Measurements from ENCODE around the gene TMEM114. TPM values are rescaled to one million over a fixed set of nuclear protein-coding genes. Genes with fewer than 3 reads are reported as not detected.

Gene TMEM114
- polyA plus RNA-seq, 1 donor from 2014 or later, result 0.62 TPM

- Histone ChIP-seq H3K4me3 (ENCODE audit: low read length) (no peak overlapping the region), H3K9me3 (ENCODE audit: low read length) (no peaks in the 10 kb centered on the region), H3K36me3 (ENCODE audit: insufficient read depth, low read length) (no peaks in the 10 kb centered on the region), H3K4me2 (ENCODE audit: low read length) (no peak overlapping the region), H3K9me2 (ENCODE audit: insufficient read depth, low read length) (no peaks in the 10 kb centered on the region), H4K20me1 (ENCODE audit: insufficient read depth) (no peaks in the 10 kb centered on the region), H2AFZ (ENCODE audit: low read depth, low read length) (no peak overlapping the region), H3F3A (ENCODE audit: insufficient read depth, low read length, poor library complexity, severe bottlenecking) (no peaks in the 10 kb centered on the region), H3K27ac (ENCODE audit: low read length) (no peak overlapping the region), H3K9ac (ENCODE audit: low read length) (no peak overlapping the region), H3K79me2 (replicated peaks; ENCODE audit: insufficient read depth, low read length) (no peaks in the 10 kb centered on the region), H3K27me3 (ENCODE audit: insufficient read depth, low read depth, low read length) (no peaks in the 10 kb centered on the region)
- TF ChIP-seq POLR2AphosphoS5 (IDR thresholded peaks at IDR 0.05) (no peak), EZH2 (IDR thresholded peaks at IDR 0.05; ENCODE audit: borderline replicate concordance, insufficient read depth, low read length, poor library complexity, severe bottlenecking) (no peak), EP300 (conservative IDR thresholded peaks at IDR 0.05; ENCODE audit: poor library complexity, severe bottlenecking) (no peak), REST (IDR thresholded peaks at IDR 0.05; ENCODE audit: borderline replicate concordance) (no peak), RAD21 (conservative IDR thresholded peaks at IDR 0.05) (no peak), TAF1 (IDR thresholded peaks at IDR 0.05; ENCODE audit: low read depth) (no peak), SMC3 (conservative IDR thresholded peaks at IDR 0.05; ENCODE audit: poor library complexity) (no peak)
Measured at GRCh38 chr16:8577678-8578304, 12.5 kb downstream of the TMEM114 start.

GRCh38 chr16:8576141-8577004 is 13.9 kb downstream of the TMEM114 start:
- Histone ChIP-seq H3K27me3 (ENCODE audit: insufficient read depth, low read depth, low read length) (no peaks in the 10 kb centered on the region), H3K4me2 (ENCODE audit: low read length) (no peak overlapping the region), H3K27ac (ENCODE audit: low read length) (no peak overlapping the region), H3K79me2 (replicated peaks; ENCODE audit: insufficient read depth, low read length) (no peaks in the 10 kb centered on the region), H4K20me1 (ENCODE audit: insufficient read depth) (no peaks in the 10 kb centered on the region), H3K4me3 (ENCODE audit: low read length) (no peak overlapping the region), H3K9me3 (ENCODE audit: low read length) (no peaks in the 10 kb centered on the region), H3K9me2 (ENCODE audit: insufficient read depth, low read length) (no peaks in the 10 kb centered on the region), H2AFZ (ENCODE audit: low read depth, low read length) (no peak overlapping the region), H3K9ac (ENCODE audit: low read length) (no peak overlapping the region), H3K36me3 (ENCODE audit: insufficient read depth, low read length) (no peaks in the 10 kb centered on the region), H3F3A (ENCODE audit: insufficient read depth, low read length, poor library complexity, severe bottlenecking) (no peaks in the 10 kb centered on the region)
- TF ChIP-seq EZH2 (IDR thresholded peaks at IDR 0.05; ENCODE audit: borderline replicate concordance, insufficient read depth, low read length, poor library complexity, severe bottlenecking) (no peak), POLR2AphosphoS5 (IDR thresholded peaks at IDR 0.05) (no peak), EP300 (conservative IDR thresholded peaks at IDR 0.05; ENCODE audit: poor library complexity, severe bottlenecking) (no peak)

GRCh38 chr16:8575399-8575798 is 14.9 kb downstream of the TMEM114 start:
- Histone ChIP-seq H3K9me3 (ENCODE audit: low read length) (no peaks in the 10 kb centered on the region), H3F3A (ENCODE audit: insufficient read depth, low read length, poor library complexity, severe bottlenecking) (no peaks in the 10 kb centered on the region), H3K79me2 (replicated peaks; ENCODE audit: insufficient read depth, low read length) (no peaks in the 10 kb centered on the region), H3K36me3 (ENCODE audit: insufficient read depth, low read length) (no peaks in the 10 kb centered on the region), H2AFZ (ENCODE audit: low read depth, low read length) (no peak overlapping the region), H3K9me2 (ENCODE audit: insufficient read depth, low read length) (no peaks in the 10 kb centered on the region), H3K27me3 (ENCODE audit: insufficient read depth, low read depth, low read length) (no peaks in the 10 kb centered on the region), H3K9ac (ENCODE audit: low read length) (no peak overlapping the region), H3K27ac (ENCODE audit: low read length) (no peak overlapping the region), H3K4me2 (ENCODE audit: low read length) (no peak overlapping the region), H3K4me3 (ENCODE audit: low read length) (no peak overlapping the region), H4K20me1 (ENCODE audit: insufficient read depth) (no peaks in the 10 kb centered on the region)
- TF ChIP-seq REST (IDR thresholded peaks at IDR 0.05; ENCODE audit: borderline replicate concordance) (no peak), TAF1 (IDR thresholded peaks at IDR 0.05; ENCODE audit: low read depth) (no peak), EP300 (conservative IDR thresholded peaks at IDR 0.05; ENCODE audit: poor library complexity, severe bottlenecking) (no peak), MXI1 (conservative IDR thresholded peaks at IDR 0.05; ENCODE audit: poor library complexity, severe bottlenecking) (no peak), SMC3 (conservative IDR thresholded peaks at IDR 0.05; ENCODE audit: poor library complexity) (no peak), CTCF (IDR thresholded peaks at IDR 0.05; ENCODE audit: poor library complexity, severe bottlenecking) (no peak), EZH2 (IDR thresholded peaks at IDR 0.05; ENCODE audit: borderline replicate concordance, insufficient read depth, low read length, poor library complexity, severe bottlenecking) (no peak), POLR2AphosphoS5 (IDR thresholded peaks at IDR 0.05) (no peak), RAD21 (conservative IDR thresholded peaks at IDR 0.05) (no peak)
